SK-N-SH (cell line): ENCODE measurements around the gene GPR55. TPM values are rescaled to one million over a fixed set of nuclear protein-coding genes. Genes with fewer than 3 reads are reported as not detected.

ENCODE experiments used
- CTCF ChIA-PET: fragments of 300-600, 350-600 bp; formaldehyde crosslinking; extraction: SDS; loops from one replicate; lab custom pipeline; 2021; lab: Yijun Ruan, JAX
- POLR2A ChIA-PET: fragments of 350-600 bp; sonication (Branson Sonifier 250); formaldehyde crosslinking; extraction: SDS; loops from one replicate; lab custom pipeline; 2020; ENCODE audit warnings: antibody characterized with exemption, inconsistent platforms; lab: Yijun Ruan, JAX
- DNase-seq: peaks from one replicate; pipeline ENCODE4 v3.0.0; 2012
- H2AFZ ChIP-seq: fragments of 200-600 bp; sonication (generic); 2 replicates; pipeline ENCODE4 v1.8.1; 2016; ENCODE audit warnings: antibody characterized with exemption, mild to moderate bottlenecking, low read depth
- H3F3A ChIP-seq: fragments of 200-600 bp; sonication (generic); replicated peaks from 2 replicates; pipeline ENCODE3; 2016; ENCODE audit warnings: antibody characterized with exemption, mild to moderate bottlenecking; ENCODE audit not compliant: insufficient read depth
- H3K27ac ChIP-seq, 2 experiments: fragments of 200-500 bp in 1 of 2; fragments of 200-600 bp in 1 of 2; sonication (Bioruptor generic) in 1 of 2; sonication (generic), shearing (Covaris generic) in 1 of 2; 2 replicates each; pipeline versions ENCODE4 v1.5.1 to v1.6.1; 2014 to 2016; ENCODE audit warnings: low read depth in 2 of 2, inconsistent platforms in 1 of 2, low read length in 1 of 2, mild to moderate bottlenecking in 1 of 2, mixed read lengths in 1 of 2
- H3K27me3 ChIP-seq: fragments of 200-600 bp; sonication (generic), shearing (Covaris generic); 2 replicates; pipeline ENCODE4 v1.6.1; 2016; ENCODE audit warnings: mixed run types; ENCODE audit not compliant: insufficient read depth
- H3K36me3 ChIP-seq, 2 experiments: fragments of 200-500 bp in 1 of 2; fragments of 200-600 bp in 1 of 2; sonication (Bioruptor generic) in 1 of 2; sonication (generic) in 1 of 2; replicated peaks in 1 of 2; 2 replicates each; pipeline versions ENCODE3 to v1.5.1; 2014 to 2016; ENCODE audit warnings: low read length in 1 of 2, mild to moderate bottlenecking in 1 of 2; ENCODE audit not compliant: insufficient read depth in 2 of 2, control insufficient read depth in 1 of 2
- H3K4me1 ChIP-seq, 2 experiments: fragments of 200-500 bp in 1 of 2; fragments of 200-600 bp in 1 of 2; sonication (Bioruptor generic) in 1 of 2; sonication (generic), shearing (Covaris generic) in 1 of 2; 2 replicates each; pipeline versions ENCODE4 v1.5.1 to v1.6.1; 2014 to 2016; ENCODE audit warnings: low read depth in 1 of 2, low read length in 1 of 2, mixed run types in 1 of 2; ENCODE audit not compliant: insufficient read depth in 2 of 2, control insufficient read depth in 1 of 2
- H3K4me2 ChIP-seq: fragments of 200-600 bp; sonication (generic), shearing (Covaris generic); 2 replicates; pipeline ENCODE4 v1.6.1; 2017; ENCODE audit warnings: mixed run types
- H3K4me3 ChIP-seq, 2 experiments: fragments of 200-500 bp in 1 of 2; fragments of 200-600 bp in 1 of 2; sonication (Bioruptor generic) in 1 of 2; sonication (generic), shearing (Covaris generic) in 1 of 2; 2 replicates each; pipeline versions ENCODE4 v1.5.1 to v1.8.1; 2014 to 2016; ENCODE audit warnings: low read depth in 2 of 2, inconsistent platforms in 1 of 2, low read length in 1 of 2, mild to moderate bottlenecking in 1 of 2, mixed read lengths in 1 of 2, moderate library complexity in 1 of 2
- H3K79me2 ChIP-seq: fragments of 200-600 bp; sonication (generic); 2 replicates; pipeline ENCODE4 v1.8.1; 2017; ENCODE audit warnings: mild to moderate bottlenecking; ENCODE audit not compliant: insufficient read depth
- H3K9ac ChIP-seq: fragments of 200-600 bp; sonication (generic); 2 replicates; pipeline ENCODE4 v1.6.1; 2017; ENCODE audit warnings: mixed run types
- H3K9me2 ChIP-seq: fragments of 200-600 bp; sonication (generic); 2 replicates; pipeline ENCODE4 v1.6.1; 2017; ENCODE audit warnings: mixed run types
- H3K9me3 ChIP-seq: fragments of 200-600 bp; sonication (generic); 2 replicates; pipeline ENCODE4 v1.6.1; 2017; ENCODE audit warnings: mixed run types, mild to moderate bottlenecking, moderate library complexity
- H4K20me1 ChIP-seq: fragments of 200-600 bp; sonication (generic); 2 replicates; pipeline ENCODE4 v1.6.1; 2017; ENCODE audit warnings: mild to moderate bottlenecking, mixed run types; ENCODE audit not compliant: insufficient read depth
- FOXJ3 ChIP-seq: sonication (generic); formaldehyde crosslinking; IDR thresholded peaks from 2 replicates; pipeline ENCODE4 v1.5.1; 2020; ENCODE audit warnings: mild to moderate bottlenecking, missing genetic modification reagents
- FOXM1 ChIP-seq: IDR thresholded peaks from 2 replicates; pipeline ENCODE4 v1.4.0; 2012; ENCODE audit warnings: low read depth, mild to moderate bottlenecking
- GABPA ChIP-seq: IDR thresholded peaks from 2 replicates; pipeline ENCODE4 v1.4.0; 2012; ENCODE audit warnings: low read depth, mild to moderate bottlenecking
- GATA2 ChIP-seq: sonication (generic); formaldehyde crosslinking; IDR thresholded peaks from 2 replicates; pipeline ENCODE4 v1.5.0; 2020; ENCODE audit warnings: mild to moderate bottlenecking, missing genetic modification reagents
- JUND ChIP-seq: IDR thresholded peaks from 2 replicates; pipeline ENCODE4 v1.4.0; 2012
- MEF2A ChIP-seq: IDR thresholded peaks from 2 replicates; pipeline ENCODE4 v1.4.0; 2012; ENCODE audit warnings: low read depth, borderline replicate concordance
- MXI1 ChIP-seq: IDR thresholded peaks from 2 replicates; pipeline ENCODE4 v1.6.1; 2012; ENCODE audit warnings: mild to moderate bottlenecking, low read depth, low read length, improper control_type of control experiment
- NFIC ChIP-seq: IDR thresholded peaks from 2 replicates; pipeline ENCODE4 v1.4.0; 2012; ENCODE audit warnings: borderline replicate concordance
- NRF1 ChIP-seq: IDR thresholded peaks from 2 replicates; pipeline ENCODE4 v1.6.1; 2012; ENCODE audit warnings: low read depth, mild to moderate bottlenecking, low read length
- POLR2AphosphoS5 ChIP-seq: IDR thresholded peaks from 2 replicates; pipeline ENCODE4 v1.6.1; 2012; ENCODE audit warnings: low read depth, low read length
- RAD21 ChIP-seq: IDR thresholded peaks from 2 replicates; pipeline ENCODE4 v1.6.1; 2012; ENCODE audit warnings: mild to moderate bottlenecking, low read length
- RFX5 ChIP-seq: IDR thresholded peaks from 2 replicates; pipeline ENCODE4 v1.6.1; 2012; ENCODE audit warnings: mild to moderate bottlenecking, improper control_type of control experiment, low read length
- SMC3 ChIP-seq: IDR thresholded peaks from 2 replicates; pipeline ENCODE4 v1.6.1; 2012; ENCODE audit warnings: low read depth, low read length, improper control_type of control experiment
- TAF1 ChIP-seq: IDR thresholded peaks from 2 replicates; pipeline ENCODE4 v1.6.1; 2012; ENCODE audit warnings: low read depth, mild to moderate bottlenecking, low read length, moderate library complexity, borderline replicate concordance
- TCF12 ChIP-seq: IDR thresholded peaks from 2 replicates; pipeline ENCODE4 v1.4.0; 2012
- WGBS: methylation state at CpG from one replicate; pipeline ENCODE4 v1.1.6; 2017; ENCODE audit warnings: low lambda C conversion rate; 5-methylcytosine and 5-hydroxymethylcytosine counted together
- polyA plus RNA-seq, 3 experiments: library from polyadenylated mRNA; depleted of rRNA; stranded (reverse); fragments of >200 nt; gene quantifications; 2 replicates each; pipeline ENCODE4 v1.2.3, GENCODE V29; 2012
- TF ChIP-seq, protein P1 (sequence below): IDR thresholded peaks from 2 replicates; pipeline ENCODE4 v1.4.0; 2012; ENCODE audit warnings: low read depth
- TF ChIP-seq, protein P2 (sequence below): fragments of 200-600 bp; sonication (generic); IDR thresholded peaks from 2 replicates; pipeline ENCODE4 v1.6.1; 2017; ENCODE audit warnings: antibody characterized with exemption, mild to moderate bottlenecking, moderate library complexity
- TF ChIP-seq, protein P3 (sequence below): IDR thresholded peaks from 2 replicates; pipeline ENCODE4; 2012
- TF ChIP-seq, protein P4 (sequence below): IDR thresholded peaks from 2 replicates; pipeline ENCODE4 v1.4.0; 2012; ENCODE audit warnings: low read depth, borderline replicate concordance

Gene GPR55
- polyA plus RNA-seq, 1 of the 3 experiments (the other 2 are of a cell fraction): not detected

DNA sequence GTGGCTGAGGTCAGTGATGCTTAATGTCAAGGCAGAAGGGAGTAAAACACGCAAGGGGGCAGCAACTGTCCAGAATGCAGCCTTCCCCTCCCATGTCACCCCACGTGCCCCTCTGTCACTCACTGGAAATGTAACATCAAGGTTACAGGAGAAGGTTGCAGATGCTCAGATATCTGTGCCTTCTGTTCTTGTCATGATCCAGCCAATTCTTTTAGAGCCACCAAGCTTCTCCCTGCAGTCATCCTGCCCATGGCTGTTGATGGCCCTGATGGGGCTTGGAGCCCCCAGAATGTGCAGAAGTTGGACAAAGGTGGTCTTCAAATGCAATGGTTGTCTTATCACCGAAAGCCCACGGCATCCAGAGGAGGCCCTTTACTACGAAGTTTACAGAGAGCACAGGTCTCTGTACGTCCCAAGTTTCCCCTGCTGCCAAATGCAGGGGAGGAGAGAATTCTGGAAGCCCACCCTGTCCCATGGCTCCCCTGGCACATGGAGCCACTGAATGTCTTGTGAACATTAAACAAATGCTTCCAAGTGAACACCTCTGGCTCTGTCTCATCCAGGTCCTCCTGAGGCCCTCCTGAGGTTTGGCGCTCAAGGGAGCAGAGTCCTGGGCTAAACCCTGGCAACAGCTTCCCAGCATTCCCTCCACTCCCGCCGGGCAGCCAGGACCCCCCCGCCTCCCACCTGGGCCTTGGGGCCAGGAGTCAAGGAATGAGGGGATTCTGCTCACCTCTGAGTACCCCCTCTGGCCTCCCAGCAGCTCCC lies 4.5 kb upstream of the GPR55 start:
- Histone ChIP-seq H3K4me2 (no peak overlapping the region), H3K36me3 (no peaks in the 10 kb centered on the region), H3K9me3 (no peaks in the 10 kb centered on the region), H3F3A (no peaks in the 10 kb centered on the region), H2AFZ (no peak overlapping the region), H3K4me3 (no peak overlapping the region), H3K79me2 (no peaks in the 10 kb centered on the region), H4K20me1 (no peaks in the 10 kb centered on the region), H3K9ac (no peak overlapping the region), H3K9me2 (no peaks in the 10 kb centered on the region), H3K27ac (no peak overlapping the region), H3K27me3 (peaks cover 3% of the 10 kb centered on the region), H3K4me1 (no peaks in the 10 kb centered on the region; a peak in 1 of 4 replicates)
- ChIA-PET POLR2A (no interaction called here), CTCF (interaction anchor here (0.8 to 1.5 kb wide), 2 partner anchors 17 to 65 kb away, joined by 3 read pairs; partner anchors contain the start of gene ITM2C)
- WGBS: 61% methylated on average over 10 of the region's 10 CpGs
- DNase-seq: no peak
- TF ChIP-seq MXI1 (no peak), POLR2AphosphoS5 (no peak), TCF12 (no peak), SMC3 (no peak), NFIC (no peak), FOXM1 (no peak), GABPA (no peak), MEF2A (no peak), JUND (no peak), FOXJ3 (CRISPR knock-in tag) (no peak), TAF1 (no peak), RFX5 (no peak), RAD21 (no peak), NRF1 (no peak), GATA2 (CRISPR knock-in tag) (no peak)
- TF ChIP-seq, protein P1, sequence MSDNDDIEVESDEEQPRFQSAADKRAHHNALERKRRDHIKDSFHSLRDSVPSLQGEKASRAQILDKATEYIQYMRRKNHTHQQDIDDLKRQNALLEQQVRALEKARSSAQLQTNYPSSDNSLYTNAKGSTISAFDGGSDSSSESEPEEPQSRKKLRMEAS: no peak
- TF ChIP-seq, protein P2, sequence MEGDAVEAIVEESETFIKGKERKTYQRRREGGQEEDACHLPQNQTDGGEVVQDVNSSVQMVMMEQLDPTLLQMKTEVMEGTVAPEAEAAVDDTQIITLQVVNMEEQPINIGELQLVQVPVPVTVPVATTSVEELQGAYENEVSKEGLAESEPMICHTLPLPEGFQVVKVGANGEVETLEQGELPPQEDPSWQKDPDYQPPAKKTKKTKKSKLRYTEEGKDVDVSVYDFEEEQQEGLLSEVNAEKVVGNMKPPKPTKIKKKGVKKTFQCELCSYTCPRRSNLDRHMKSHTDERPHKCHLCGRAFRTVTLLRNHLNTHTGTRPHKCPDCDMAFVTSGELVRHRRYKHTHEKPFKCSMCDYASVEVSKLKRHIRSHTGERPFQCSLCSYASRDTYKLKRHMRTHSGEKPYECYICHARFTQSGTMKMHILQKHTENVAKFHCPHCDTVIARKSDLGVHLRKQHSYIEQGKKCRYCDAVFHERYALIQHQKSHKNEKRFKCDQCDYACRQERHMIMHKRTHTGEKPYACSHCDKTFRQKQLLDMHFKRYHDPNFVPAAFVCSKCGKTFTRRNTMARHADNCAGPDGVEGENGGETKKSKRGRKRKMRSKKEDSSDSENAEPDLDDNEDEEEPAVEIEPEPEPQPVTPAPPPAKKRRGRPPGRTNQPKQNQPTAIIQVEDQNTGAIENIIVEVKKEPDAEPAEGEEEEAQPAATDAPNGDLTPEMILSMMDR: no peak
- TF ChIP-seq, protein P3, sequence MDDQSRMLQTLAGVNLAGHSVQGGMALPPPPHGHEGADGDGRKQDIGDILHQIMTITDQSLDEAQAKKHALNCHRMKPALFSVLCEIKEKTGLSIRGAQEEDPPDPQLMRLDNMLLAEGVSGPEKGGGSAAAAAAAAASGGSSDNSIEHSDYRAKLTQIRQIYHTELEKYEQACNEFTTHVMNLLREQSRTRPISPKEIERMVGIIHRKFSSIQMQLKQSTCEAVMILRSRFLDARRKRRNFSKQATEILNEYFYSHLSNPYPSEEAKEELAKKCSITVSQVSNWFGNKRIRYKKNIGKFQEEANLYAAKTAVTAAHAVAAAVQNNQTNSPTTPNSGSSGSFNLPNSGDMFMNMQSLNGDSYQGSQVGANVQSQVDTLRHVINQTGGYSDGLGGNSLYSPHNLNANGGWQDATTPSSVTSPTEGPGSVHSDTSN: no peak
- TF ChIP-seq, protein P4, sequence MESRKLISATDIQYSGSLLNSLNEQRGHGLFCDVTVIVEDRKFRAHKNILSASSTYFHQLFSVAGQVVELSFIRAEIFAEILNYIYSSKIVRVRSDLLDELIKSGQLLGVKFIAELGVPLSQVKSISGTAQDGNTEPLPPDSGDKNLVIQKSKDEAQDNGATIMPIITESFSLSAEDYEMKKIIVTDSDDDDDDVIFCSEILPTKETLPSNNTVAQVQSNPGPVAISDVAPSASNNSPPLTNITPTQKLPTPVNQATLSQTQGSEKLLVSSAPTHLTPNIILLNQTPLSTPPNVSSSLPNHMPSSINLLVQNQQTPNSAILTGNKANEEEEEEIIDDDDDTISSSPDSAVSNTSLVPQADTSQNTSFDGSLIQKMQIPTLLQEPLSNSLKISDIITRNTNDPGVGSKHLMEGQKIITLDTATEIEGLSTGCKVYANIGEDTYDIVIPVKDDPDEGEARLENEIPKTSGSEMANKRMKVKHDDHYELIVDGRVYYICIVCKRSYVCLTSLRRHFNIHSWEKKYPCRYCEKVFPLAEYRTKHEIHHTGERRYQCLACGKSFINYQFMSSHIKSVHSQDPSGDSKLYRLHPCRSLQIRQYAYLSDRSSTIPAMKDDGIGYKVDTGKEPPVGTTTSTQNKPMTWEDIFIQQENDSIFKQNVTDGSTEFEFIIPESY: no peak
